Measurements from ENCODE around the gene SMARCA2.

DNA sequence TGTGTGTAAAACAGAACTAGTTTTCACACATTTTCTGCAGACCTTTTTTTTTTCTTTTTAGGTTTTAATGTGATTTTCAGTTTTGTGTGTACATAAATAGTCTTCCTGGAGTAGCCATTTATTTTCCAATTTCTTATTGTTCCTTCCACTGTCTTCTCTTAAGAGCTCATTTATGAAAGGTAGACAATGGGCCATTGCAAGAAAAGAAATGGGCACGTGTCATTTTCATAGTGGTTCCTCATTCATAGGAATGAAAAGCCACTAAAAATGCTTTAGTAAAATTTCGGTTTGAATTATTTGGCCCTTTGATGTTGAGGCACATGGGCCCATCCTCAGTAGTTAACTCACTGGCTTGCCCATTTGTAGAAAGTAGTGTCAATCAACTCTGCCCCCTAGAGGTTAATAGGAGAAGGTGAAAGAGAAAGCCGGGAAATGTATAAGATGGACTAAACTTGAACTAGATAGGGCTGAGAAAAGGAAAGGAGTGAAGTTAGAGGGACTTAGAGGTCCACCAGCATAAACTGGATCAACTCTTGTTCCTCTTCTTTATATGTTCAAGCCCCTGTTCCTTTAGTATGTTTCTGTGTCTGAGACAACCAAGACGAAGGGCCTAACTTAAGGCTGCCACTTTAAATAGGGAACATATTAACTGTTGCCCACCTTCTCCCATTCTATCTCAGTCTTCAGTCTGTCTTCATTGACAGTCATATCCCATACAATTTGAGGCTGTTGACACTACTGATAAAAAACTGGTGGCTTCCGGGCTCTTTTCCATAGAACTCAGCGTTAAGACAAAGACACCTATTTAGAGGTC lies 72.6 kb downstream of the SMARCA2 start:
- TF ChIP-seq CTCF (IDR thresholded peaks at IDR 0.05) (peak in 5 of 7 experiments; percentile 32 to 74 (median 50)), POLR2AphosphoS5 (IDR thresholded peaks at IDR 0.05) (no peak), POLR2A (IDR thresholded peaks at IDR 0.05) (no peak)
